PFSK-1 (cell line): ENCODE data around the gene SCAF4.

Experiments
- FOXP2 ChIP-seq: optimal IDR thresholded peaks from 2 replicates; pipeline ENCODE3; 2011; ENCODE audit warnings: borderline replicate concordance, control low read depth, inconsistent platforms; ENCODE audit not compliant: insufficient read depth; ENCODE audit errors: extremely low read length, extremely low read depth
- POLR2AphosphoS5 ChIP-seq: IDR thresholded peaks from 2 replicates; pipeline ENCODE4 v1.6.1; 2012; ENCODE audit warnings: low read depth, mild to moderate bottlenecking, control low read depth, low read length, moderate library complexity
- SIN3A ChIP-seq: IDR thresholded peaks from 2 replicates; pipeline ENCODE4 v1.6.1; 2012; ENCODE audit warnings: mild to moderate bottlenecking, low read length, moderate library complexity, borderline replicate concordance; ENCODE audit not compliant: insufficient read depth
- TAF1 ChIP-seq: IDR thresholded peaks from 2 replicates; pipeline ENCODE4 v1.6.1; 2012; ENCODE audit warnings: low read length, control low read depth, borderline replicate concordance; ENCODE audit not compliant: insufficient read depth
- TF ChIP-seq, protein P1 (sequence below), 2 experiments: IDR thresholded peaks; 2 replicates each; pipeline versions ENCODE4 v1.6.1 to v1.8.0; 2011 to 2012; ENCODE audit warnings: low read depth in 2 of 2, low read length in 2 of 2, control low read depth in 1 of 2, inconsistent platforms in 1 of 2, mild to moderate bottlenecking in 1 of 2, moderate library complexity in 1 of 2; ENCODE audit not compliant: insufficient read depth in 1 of 2

Gene SCAF4

DNA sequence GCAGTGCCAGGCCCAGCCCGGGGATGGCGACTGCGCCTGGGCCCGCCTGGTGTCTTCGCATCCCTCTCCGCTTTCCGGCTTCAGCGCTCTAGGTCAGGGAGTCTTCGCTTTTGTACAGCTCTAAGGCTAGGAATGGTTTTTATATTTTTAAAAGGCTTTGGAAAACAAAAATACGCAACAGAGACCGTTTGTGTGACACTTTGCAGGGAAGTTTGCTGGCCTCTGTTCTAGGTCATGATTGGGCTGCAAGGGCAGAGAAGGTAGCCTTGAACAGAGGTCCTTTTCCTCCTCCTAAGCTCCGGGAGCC is 71.7 kb downstream of the SCAF4 start:
- no peak for TF ChIP-seq POLR2AphosphoS5
- no peak for TF ChIP-seq TAF1
- no peak for TF ChIP-seq SIN3A
- no peak for TF ChIP-seq FOXP2
- TF ChIP-seq, protein P1, sequence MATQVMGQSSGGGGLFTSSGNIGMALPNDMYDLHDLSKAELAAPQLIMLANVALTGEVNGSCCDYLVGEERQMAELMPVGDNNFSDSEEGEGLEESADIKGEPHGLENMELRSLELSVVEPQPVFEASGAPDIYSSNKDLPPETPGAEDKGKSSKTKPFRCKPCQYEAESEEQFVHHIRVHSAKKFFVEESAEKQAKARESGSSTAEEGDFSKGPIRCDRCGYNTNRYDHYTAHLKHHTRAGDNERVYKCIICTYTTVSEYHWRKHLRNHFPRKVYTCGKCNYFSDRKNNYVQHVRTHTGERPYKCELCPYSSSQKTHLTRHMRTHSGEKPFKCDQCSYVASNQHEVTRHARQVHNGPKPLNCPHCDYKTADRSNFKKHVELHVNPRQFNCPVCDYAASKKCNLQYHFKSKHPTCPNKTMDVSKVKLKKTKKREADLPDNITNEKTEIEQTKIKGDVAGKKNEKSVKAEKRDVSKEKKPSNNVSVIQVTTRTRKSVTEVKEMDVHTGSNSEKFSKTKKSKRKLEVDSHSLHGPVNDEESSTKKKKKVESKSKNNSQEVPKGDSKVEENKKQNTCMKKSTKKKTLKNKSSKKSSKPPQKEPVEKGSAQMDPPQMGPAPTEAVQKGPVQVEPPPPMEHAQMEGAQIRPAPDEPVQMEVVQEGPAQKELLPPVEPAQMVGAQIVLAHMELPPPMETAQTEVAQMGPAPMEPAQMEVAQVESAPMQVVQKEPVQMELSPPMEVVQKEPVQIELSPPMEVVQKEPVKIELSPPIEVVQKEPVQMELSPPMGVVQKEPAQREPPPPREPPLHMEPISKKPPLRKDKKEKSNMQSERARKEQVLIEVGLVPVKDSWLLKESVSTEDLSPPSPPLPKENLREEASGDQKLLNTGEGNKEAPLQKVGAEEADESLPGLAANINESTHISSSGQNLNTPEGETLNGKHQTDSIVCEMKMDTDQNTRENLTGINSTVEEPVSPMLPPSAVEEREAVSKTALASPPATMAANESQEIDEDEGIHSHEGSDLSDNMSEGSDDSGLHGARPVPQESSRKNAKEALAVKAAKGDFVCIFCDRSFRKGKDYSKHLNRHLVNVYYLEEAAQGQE (IDR thresholded peaks at IDR 0.05; ENCODE audit: insufficient read depth in 1 of 2, low read depth in 2 of 2, low read length in 2 of 2): no peak

- TF ChIP-seq SIN3A (peak; percentile 85; the same call in 1 of the 2 replicates), TAF1 (peak; percentile 95), POLR2AphosphoS5 (peak; percentile 99), FOXP2 (peak; percentile 91)
- TF ChIP-seq, protein P1 (IDR thresholded peaks at IDR 0.05; ENCODE audit: insufficient read depth in 1 of 2, low read depth in 2 of 2, low read length in 2 of 2): peak; percentile 20 to 65; a peak in 2 of 4 replicates
Observed at GRCh38 chr21:31659536-31660258, 72.2 kb downstream of the SCAF4 start, which contains the start of gene SOD1. Gene SOD1, plus strand, starts transcription at chr21:31659693. Its CDS starts 77 bp downstream, at chr21:31659770.

DNA sequence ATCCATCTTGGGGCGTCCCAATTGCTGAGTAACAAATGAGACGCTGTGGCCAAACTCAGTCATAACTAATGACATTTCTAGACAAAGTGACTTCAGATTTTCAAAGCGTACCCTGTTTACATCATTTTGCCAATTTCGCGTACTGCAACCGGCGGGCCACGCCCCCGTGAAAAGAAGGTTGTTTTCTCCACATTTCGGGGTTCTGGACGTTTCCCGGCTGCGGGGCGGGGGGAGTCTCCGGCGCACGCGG is 72.7 kb downstream of the SCAF4 start:
- TF ChIP-seq FOXP2 (no peak), TAF1 (no peak), POLR2AphosphoS5 (no peak), SIN3A (no peak)
- TF ChIP-seq, protein P1 (IDR thresholded peaks at IDR 0.05; ENCODE audit: insufficient read depth in 1 of 2, low read depth in 2 of 2, low read length in 2 of 2): no peak

DNA sequence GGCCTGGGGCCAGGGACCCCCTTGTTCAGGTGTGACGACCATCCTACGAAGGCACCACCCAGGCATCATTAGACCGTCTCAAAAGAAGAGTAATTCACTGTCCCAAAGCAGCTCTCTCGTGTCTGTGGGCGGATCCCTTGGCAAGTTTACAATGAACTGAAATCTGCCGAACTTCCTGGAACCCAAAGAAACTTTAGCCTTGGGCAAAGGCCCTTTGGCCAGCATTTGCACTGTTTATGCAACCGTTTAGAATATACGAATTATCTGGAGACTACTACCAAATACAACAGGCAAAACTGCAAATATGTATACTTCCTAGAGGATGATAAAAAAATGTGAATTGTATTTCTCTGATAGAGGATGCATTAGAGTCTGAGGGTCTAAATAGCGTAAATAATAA is 73.9 kb downstream of the SCAF4 start:
- TF ChIP-seq POLR2AphosphoS5: no peak
- no peak for TF ChIP-seq TAF1
- no peak for TF ChIP-seq SIN3A
- TF ChIP-seq, protein P1 (IDR thresholded peaks at IDR 0.05; ENCODE audit: insufficient read depth in 1 of 2, low read depth in 2 of 2, low read length in 2 of 2): no peak
- no peak for TF ChIP-seq FOXP2
